Endothelial cell of umbilical vein (primary cell): ENCODE data around the gene NLRP3. TPM values are rescaled to one million over a fixed set of nuclear protein-coding genes. Genes with fewer than 3 reads are reported as not detected.

ENCODE experiments used
- BruUV-seq: library from RNA; stranded (reverse); fragments of 400-500 nt; replicated peaks from 2 replicates; lab custom pipeline; 2021; lab: Mats Ljungman, UMichigan
- CTCF ChIA-PET: fragments of 300-600, 350-600 bp; sonication (Branson Sonifier 250); formaldehyde crosslinking; loops from one replicate; lab custom pipeline; 2021; ENCODE audit warnings: antibody characterized with exemption, inconsistent platforms; lab: Charles Lee
- POLR2A ChIA-PET: fragments of 300-600, 350-600 bp; sonication (Branson Sonifier 250); formaldehyde crosslinking; loops from one replicate; lab custom pipeline; 2021; ENCODE audit warnings: antibody characterized with exemption, inconsistent platforms; lab: Charles Lee
- DNase-seq: peaks from one replicate; pipeline ENCODE4 v3.0.0-alpha.2; 2011; ENCODE audit warnings: low read depth, low spot score
- FAIRE-seq: peaks from 2 replicates; lab custom pipeline; 2011; peaks lifted over from hg19 to GRCh38; lab: Jason Lieb, UNC
- H2AFZ ChIP-seq: 2 replicates; pipeline ENCODE4 v1.6.0; 2012; ENCODE audit warnings: low read depth, low read length, control low read depth, inconsistent platforms
- H3K27ac ChIP-seq: 2 replicates; pipeline ENCODE4 v1.5.1; 2011; ENCODE audit warnings: low read depth, mild to moderate bottlenecking, control low read depth, low read length, moderate library complexity; ENCODE audit not compliant: insufficient read depth
- H3K27me3 ChIP-seq, 2 experiments: 2 replicates each; pipeline versions ENCODE4 v1.6.0 to v1.6.1; 2011; ENCODE audit warnings: low read length in 2 of 2, mixed read lengths in 1 of 2; ENCODE audit not compliant: control insufficient read depth in 2 of 2, insufficient read depth in 2 of 2
- H3K36me3 ChIP-seq, 2 experiments: 2 replicates in 1 of 2; 3 replicates in 1 of 2; pipeline ENCODE4 v1.5.1; 2011; ENCODE audit warnings: low read length in 2 of 2, mild to moderate bottlenecking in 1 of 2, moderate library complexity in 1 of 2; ENCODE audit not compliant: control insufficient read depth in 2 of 2, insufficient read depth in 2 of 2; ENCODE audit errors: extremely low read depth in 1 of 2
- H3K4me1 ChIP-seq: 3 replicates; pipeline ENCODE4 v1.5.1; 2011; ENCODE audit warnings: mild to moderate bottlenecking, low read length; ENCODE audit not compliant: control insufficient read depth, insufficient read depth; ENCODE audit errors: extremely low read depth
- H3K4me2 ChIP-seq: 2 replicates; pipeline ENCODE4 v1.6.1; 2011; ENCODE audit warnings: low read length, control low read depth, mixed read lengths; ENCODE audit not compliant: insufficient read depth
- H3K4me3 ChIP-seq, 3 experiments: fragments of 200-600 bp in 1 of 3; sonication (generic), shearing (Covaris generic) in 1 of 3; replicated peaks in 1 of 3; 2 replicates each; pipeline ENCODE4 v1.5.1; 2011 to 2016; ENCODE audit warnings: control low read depth in 3 of 3, low read length in 3 of 3, mild to moderate bottlenecking in 2 of 3, inconsistent platforms in 1 of 3, low read depth in 1 of 3, moderate library complexity in 1 of 3; ENCODE audit not compliant: insufficient read depth in 1 of 3
- H3K79me2 ChIP-seq: 2 replicates; pipeline ENCODE4 v1.6.0; 2012; ENCODE audit warnings: low read length, inconsistent platforms; ENCODE audit not compliant: control insufficient read depth, insufficient read depth
- H3K9ac ChIP-seq: replicated peaks from 2 replicates; pipeline ENCODE3; 2011; ENCODE audit warnings: low read length, control low read depth; ENCODE audit not compliant: insufficient read depth; ENCODE audit errors: extremely low read depth
- H3K9me1 ChIP-seq: replicated peaks from 3 replicates; pipeline ENCODE4 v1.6.0; 2011; ENCODE audit warnings: mild to moderate bottlenecking, low read length; ENCODE audit not compliant: control insufficient read depth, insufficient read depth; ENCODE audit errors: extremely low read depth
- H3K9me3 ChIP-seq: replicated peaks from 2 replicates; pipeline ENCODE4 v1.5.1; 2012; ENCODE audit warnings: low read length, inconsistent platforms; ENCODE audit not compliant: control insufficient read depth, insufficient read depth
- H4K20me1 ChIP-seq: replicated peaks from 2 replicates; pipeline ENCODE3; 2011; ENCODE audit warnings: mild to moderate bottlenecking, low read length; ENCODE audit not compliant: control insufficient read depth, insufficient read depth; ENCODE audit errors: extremely low read depth
- CTCF ChIP-seq, 2 donors: IDR thresholded peaks; 1 replicate in 1 of 2; 2 replicates in 1 of 2; pipeline ENCODE4 v1.5.1; 2011; ENCODE audit warnings: low read length in 2 of 2, mild to moderate bottlenecking in 2 of 2, moderate library complexity in 2 of 2, control low read depth in 1 of 2, inconsistent platforms in 1 of 2, low read depth in 1 of 2; ENCODE audit not compliant: insufficient read depth in 1 of 2; ENCODE audit errors: extremely low read depth in 1 of 2
- EZH2 ChIP-seq: IDR thresholded peaks from 2 replicates; pipeline ENCODE4 v1.6.1; 2012; ENCODE audit warnings: borderline replicate concordance, low read depth, mild to moderate bottlenecking, moderate library complexity, low read length, inconsistent platforms; ENCODE audit not compliant: severe bottlenecking
- FOS ChIP-seq: IDR thresholded peaks from 2 replicates; pipeline ENCODE4 v1.6.1; 2011; ENCODE audit warnings: mild to moderate bottlenecking, low read length, moderate library complexity, borderline replicate concordance; ENCODE audit not compliant: insufficient read depth
- GATA2 ChIP-seq: IDR thresholded peaks from 2 replicates; pipeline ENCODE4 v1.7.0; 2011; ENCODE audit warnings: low read depth, mild to moderate bottlenecking, moderate library complexity, mixed read lengths, low read length; ENCODE audit not compliant: insufficient read length, insufficient read depth
- JUN ChIP-seq: IDR thresholded peaks from 2 replicates; pipeline ENCODE4 v1.6.1; 2011; ENCODE audit warnings: borderline replicate concordance, low read depth; ENCODE audit not compliant: insufficient read length, insufficient read depth
- MYC ChIP-seq: IDR thresholded peaks from one replicate; pipeline ENCODE4 v1.6.1; 2011; ENCODE audit warnings: mild to moderate bottlenecking, low read depth, low read length
- POLR2A ChIP-seq: IDR thresholded peaks from 2 replicates; pipeline ENCODE4 v1.6.1; 2012; ENCODE audit warnings: low read depth, mild to moderate bottlenecking, control low read depth, low read length
- POLR2AphosphoS5 ChIP-seq: IDR thresholded peaks from 2 replicates; pipeline ENCODE4 v1.6.1; 2012; ENCODE audit warnings: low read depth, mild to moderate bottlenecking, control low read depth, low read length, moderate library complexity; ENCODE audit not compliant: insufficient read depth
- dilution Hi-C: fragments of 300-500 bp; cut with MboI; formaldehyde crosslinking; loops from one replicate; pipeline ENCODE4 v1.15.0; 2019; ENCODE audit warnings: low sequenced_read_pairs; ENCODE audit not compliant: extremely low pct_ligation_motif_present
- intact Hi-C: fragments of 100-400 bp; cut with micrococcal nuclease; formaldehyde crosslinking; loops from one replicate; pipeline ENCODE4 v1.10.0; 2022
- polyA plus RNA-seq, 4 experiments: library from polyadenylated mRNA; depleted of rRNA in 3 of 4; stranded (reverse) in 3 of 4; unstranded in 1 of 4; fragments of >200 nt; gene quantifications; 2 replicates each; pipeline versions ENCODE4 v1.2.1 to v1.2.3, GENCODE V29; 2011 to 2012; ENCODE audit warnings: missing spikeins in 1 of 4
- total RNA-seq: library from RNA; stranded (reverse); gene quantifications from 2 replicates; pipeline ENCODE4 v1.2.3, GENCODE V29; 2021
- TF ChIP-seq, protein P1 (sequence below): IDR thresholded peaks from 2 replicates; pipeline ENCODE4 v1.6.1; 2011; ENCODE audit not compliant: insufficient read depth, insufficient read length

The NLRP3 gene
- total and polyA plus RNA-seq, 2 donors (not counting 3 experiments of a cell fraction or from before 2014, with no cell fraction given) = 0.24 to 0.29 TPM

GRCh38 chr1:247453997-247454396 is 38.0 kb downstream of the NLRP3 start:
- Histone ChIP-seq H3K9me1 (no peaks in the 10 kb centered on the region), H3K9me3 (no peaks in the 10 kb centered on the region), H3K4me3 (no peak overlapping the region), H3K27me3 (no peaks in the 10 kb centered on the region), H3K9ac (no peak overlapping the region), H3K79me2 (no peaks in the 10 kb centered on the region), H3K36me3 (no peaks in the 10 kb centered on the region), H3K4me1 (no peaks in the 10 kb centered on the region), H3K27ac (no peak overlapping the region), H4K20me1 (no peaks in the 10 kb centered on the region), H3K4me2 (no peak overlapping the region), H2AFZ (no peak overlapping the region)
- DNase-seq = no peak
- intact Hi-C loops = no loop called here
- TF ChIP-seq, protein P1, sequence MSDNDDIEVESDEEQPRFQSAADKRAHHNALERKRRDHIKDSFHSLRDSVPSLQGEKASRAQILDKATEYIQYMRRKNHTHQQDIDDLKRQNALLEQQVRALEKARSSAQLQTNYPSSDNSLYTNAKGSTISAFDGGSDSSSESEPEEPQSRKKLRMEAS = no peak
- TF ChIP-seq MYC (no peak), GATA2 (no peak)
- dilution Hi-C loops = no loop called here
- BruUV-seq = no TSS peak
- no peak for FAIRE-seq
- POLR2A ChIA-PET = no interaction called here
- CTCF ChIA-PET = no interaction called here

- Histone ChIP-seq H2AFZ (no peak overlapping the region), H3K4me3 (no peak overlapping the region), H3K4me2 (no peak overlapping the region), H3K4me1 (no peaks in the 10 kb centered on the region), H3K36me3 (no peaks in the 10 kb centered on the region), H4K20me1 (no peaks in the 10 kb centered on the region), H3K27me3 (no peaks in the 10 kb centered on the region), H3K9me1 (no peaks in the 10 kb centered on the region), H3K27ac (no peak overlapping the region), H3K9me3 (no peaks in the 10 kb centered on the region), H3K79me2 (no peaks in the 10 kb centered on the region), H3K9ac (no peak overlapping the region)
- no TSS peak for BruUV-seq
- ChIA-PET POLR2A (no interaction called here), CTCF (no interaction called here)
- dilution Hi-C loops = no loop called here
- TF ChIP-seq JUN (no peak), CTCF (IDR thresholded peaks at IDR 0.05; ENCODE audit: extremely low read depth in 1 of 2, insufficient read depth in 1 of 2, low read depth in 1 of 2, low read length in 2 of 2) (no peak), FOS (no peak), POLR2A (no peak), EZH2 (no peak), MYC (no peak), POLR2AphosphoS5 (no peak), GATA2 (no peak)
- TF ChIP-seq, protein P1 = no peak
- FAIRE-seq (no peak), DNase-seq (no peak)
- intact Hi-C loops = no loop called here
Observed at GRCh38 chr1:247456021-247456420, 40.0 kb downstream of the NLRP3 start.
